HG03460 (cell line): ENCODE measurements around the gene ARFIP1.

Source experiments
- ATAC-seq: cut with Tn5 transposase; IDR thresholded peaks from one replicate; pipeline ENCODE4 v1.9.1; 2021; ENCODE audit not compliant: unreplicated experiment

The ARFIP1 gene

GRCh38 chr4:152784490-152785350 is 5.0 kb downstream of the ARFIP1 start:
- no peak for ATAC-seq

- ATAC-seq, result no peak
Observed at GRCh38 chr4:152785639-152786615, 6.2 kb downstream of the ARFIP1 start.

DNA sequence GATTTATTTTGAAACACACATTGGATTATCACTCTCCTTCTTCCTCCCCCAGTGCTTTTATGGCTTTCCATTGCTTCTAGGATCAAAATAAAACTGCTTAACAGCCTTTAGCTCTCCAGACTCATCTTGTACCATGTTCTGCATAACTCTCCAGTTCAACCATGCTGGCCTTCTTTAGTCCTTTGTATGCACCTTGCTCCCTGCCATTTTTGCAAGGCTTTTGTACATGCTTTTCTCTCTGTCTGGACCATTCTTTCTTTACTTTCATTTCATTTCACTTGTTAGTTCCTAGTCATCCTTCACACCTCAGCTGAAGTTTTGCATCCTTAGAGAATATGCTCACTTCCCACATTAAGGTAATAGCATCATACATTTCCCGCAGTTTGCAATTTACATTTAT is 6.9 kb downstream of the ARFIP1 start:
- no peak for ATAC-seq

GRCh38 chr4:152795891-152796290 is 16.1 kb downstream of the ARFIP1 start:
- no peak for ATAC-seq

DNA sequence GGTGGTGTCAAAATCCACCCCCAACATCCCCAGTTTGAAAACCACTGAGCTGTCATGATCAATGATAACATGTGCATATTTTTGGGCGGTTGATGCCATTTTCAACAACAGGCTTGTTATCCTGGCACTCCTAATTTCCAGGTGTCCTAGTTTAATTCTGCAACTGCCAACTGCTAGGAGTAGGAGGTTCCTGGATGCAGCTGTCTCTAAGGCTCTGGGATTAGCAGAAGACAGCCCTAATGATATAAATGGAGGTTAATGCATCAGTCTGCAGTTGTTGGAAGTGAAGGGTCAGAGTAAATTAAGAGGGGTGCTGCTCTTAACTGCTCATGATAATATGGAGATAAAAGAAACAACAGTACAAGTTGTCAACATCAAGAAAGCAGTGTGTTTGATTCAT is 23.8 kb downstream of the ARFIP1 start:
- ATAC-seq, result no peak

DNA sequence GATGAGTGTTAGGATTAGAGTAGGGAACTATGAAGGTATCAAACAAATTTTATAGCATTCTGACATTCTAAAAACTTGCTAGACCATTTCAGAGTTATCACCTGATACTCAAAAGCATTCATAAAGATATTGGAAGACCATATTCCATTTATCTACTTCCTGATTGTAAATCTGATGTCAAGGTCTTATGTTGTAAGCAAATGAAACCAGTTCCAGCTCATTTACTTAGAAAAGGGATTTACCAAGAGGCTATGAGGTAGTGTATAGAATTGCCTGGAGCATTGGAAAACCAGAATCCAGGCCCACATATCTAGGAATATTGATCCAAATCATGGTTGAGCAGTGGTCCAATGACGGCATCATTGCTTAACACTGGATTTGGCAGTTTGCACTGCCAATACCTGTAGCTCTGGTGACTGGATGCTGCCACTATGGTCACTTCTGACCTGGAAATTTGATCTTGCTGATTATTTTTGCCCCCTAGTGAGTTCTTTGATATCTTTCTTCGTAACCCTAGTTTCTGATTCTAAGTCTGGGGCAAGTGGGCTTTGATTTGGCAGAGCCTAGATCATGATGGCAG is 25.4 kb downstream of the ARFIP1 start:
- ATAC-seq, result no peak

DNA sequence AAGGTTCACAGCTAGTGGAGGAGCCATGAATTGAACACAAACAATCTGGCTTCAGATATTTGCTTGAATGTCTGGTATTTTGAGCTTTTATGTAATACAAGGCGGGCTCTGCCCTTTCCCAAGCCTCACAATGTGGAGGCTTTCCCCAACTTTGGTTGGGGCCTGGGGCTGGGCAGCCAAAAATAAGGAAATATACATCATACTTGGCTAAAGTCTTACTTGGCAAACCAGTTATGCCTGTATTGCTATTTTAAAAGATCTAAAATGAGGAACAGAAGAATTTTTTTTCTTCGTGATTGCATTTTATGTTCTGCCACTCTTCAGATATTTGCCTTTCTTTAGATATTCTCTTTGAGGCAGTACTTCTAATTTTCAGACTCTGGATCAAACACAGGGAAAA is 26.1 kb downstream of the ARFIP1 start:
- ATAC-seq, result no peak

DNA sequence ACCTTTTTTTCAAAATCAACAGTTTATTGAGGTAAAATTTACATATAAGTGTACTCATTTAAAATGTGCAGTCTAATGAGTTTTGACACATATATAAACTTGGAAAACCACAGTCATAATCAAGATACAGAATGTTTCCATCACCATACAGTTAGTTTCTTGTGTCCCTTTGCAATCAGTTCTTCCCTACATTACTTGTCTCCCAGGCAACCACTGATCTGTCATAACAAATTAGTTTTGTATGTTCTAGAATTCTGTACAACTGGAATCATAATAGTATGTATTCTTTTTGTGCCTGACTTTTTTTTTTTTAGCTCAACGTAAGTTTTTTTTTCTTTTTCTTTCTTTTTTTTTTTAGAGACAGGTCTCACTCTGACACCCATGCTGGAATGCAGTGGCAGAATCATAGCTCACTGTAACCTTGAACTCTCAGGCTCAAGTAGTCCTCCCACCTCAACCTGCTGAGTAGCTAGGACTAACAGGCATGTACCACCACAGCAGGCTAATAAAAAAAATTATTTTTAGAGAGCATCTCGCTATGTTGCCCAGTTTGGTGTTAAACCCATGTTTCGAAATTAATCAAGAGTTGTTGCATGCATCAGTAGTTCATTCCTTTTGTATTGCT is 26.9 kb downstream of the ARFIP1 start:
- ATAC-seq, result no peak

- ATAC-seq, result no peak
Observed at GRCh38 chr4:152807294-152807829, 27.6 kb downstream of the ARFIP1 start.

DNA sequence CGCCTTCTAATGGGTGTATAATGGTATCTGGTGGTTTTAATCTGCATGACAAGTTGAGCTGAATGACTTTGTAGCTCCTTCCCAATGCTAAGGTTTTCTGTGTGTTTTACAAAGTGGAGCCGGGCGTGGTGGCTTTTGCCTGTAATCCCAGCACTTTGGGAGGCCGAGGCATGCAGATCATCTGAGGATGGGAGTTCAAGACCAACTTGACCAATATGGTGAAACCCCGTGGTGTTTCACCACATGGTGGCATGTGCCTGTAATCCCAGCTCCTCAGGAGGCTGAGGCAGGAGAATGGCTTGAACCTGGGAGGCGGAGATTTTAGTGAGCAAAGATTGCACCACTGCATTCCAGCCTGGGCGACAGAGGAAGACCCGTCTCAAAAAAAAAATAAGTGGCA is 28.9 kb downstream of the ARFIP1 start:
- no peak for ATAC-seq

DNA sequence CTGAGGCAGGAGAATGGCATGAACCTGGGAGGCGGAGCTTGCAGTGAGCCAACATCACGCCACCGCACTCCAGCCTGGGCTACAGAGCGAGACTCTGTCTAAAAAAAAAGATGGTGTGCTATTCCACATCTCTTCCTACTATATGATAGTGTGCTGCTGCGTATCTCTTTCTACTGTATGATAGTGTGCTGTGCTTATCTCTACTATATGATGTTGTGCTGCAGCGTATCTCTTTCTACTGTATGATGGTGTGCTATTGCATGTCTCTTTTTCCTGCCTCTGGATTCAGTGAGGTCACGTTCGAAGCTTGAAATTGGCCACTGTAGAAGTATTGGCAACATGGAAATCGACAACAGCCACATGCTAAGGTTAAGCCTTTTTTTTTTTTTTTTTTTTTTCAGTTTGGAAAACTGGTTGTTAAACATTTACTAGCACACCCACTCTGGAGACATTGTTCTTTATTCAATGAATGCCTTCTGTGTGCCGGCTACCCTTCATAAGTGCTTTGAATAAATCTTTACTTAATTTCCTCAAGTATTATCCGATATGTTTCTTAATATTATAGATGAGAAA is 31.0 kb downstream of the ARFIP1 start:
- ATAC-seq, result no peak

GRCh38 chr4:152815078-152815477 is 35.3 kb downstream of the ARFIP1 start:
- no peak for ATAC-seq

GRCh38 chr4:152817331-152817730 is 37.6 kb downstream of the ARFIP1 start:
- no peak for ATAC-seq

DNA sequence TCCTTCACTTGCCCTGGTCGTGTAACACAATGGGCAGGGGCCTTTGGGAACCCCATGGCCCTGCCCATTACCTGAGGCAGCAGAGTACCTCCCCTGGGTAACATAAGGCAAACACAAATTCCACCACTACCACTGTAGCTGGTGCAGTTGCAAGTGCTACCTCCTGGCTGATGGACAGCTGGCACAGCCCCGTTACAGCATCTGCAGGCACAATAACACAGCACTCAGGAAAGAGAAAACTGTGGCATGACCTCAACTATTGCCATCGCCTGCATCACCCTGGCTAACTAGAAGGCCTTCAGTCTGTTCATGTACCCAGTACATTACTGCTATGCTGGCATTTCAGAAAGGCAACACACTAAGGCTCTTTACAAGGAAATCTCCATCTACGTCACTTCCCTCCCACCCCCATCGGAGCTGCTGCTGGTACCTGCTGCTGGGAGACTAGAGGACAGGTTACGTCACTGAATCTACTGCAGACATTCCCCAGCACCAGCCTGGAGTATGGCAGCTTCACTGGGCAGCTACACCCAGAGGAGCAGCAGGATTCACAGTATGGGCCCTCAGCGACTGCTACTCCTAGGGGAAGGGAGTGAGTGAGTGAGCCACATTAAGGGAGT is 39.4 kb downstream of the ARFIP1 start:
- no peak for ATAC-seq

- no peak for ATAC-seq
Observed at GRCh38 chr4:152820073-152820472, 40.3 kb downstream of the ARFIP1 start.

- no peak for ATAC-seq
Observed at GRCh38 chr4:152822323-152822722, 42.6 kb downstream of the ARFIP1 start.

DNA sequence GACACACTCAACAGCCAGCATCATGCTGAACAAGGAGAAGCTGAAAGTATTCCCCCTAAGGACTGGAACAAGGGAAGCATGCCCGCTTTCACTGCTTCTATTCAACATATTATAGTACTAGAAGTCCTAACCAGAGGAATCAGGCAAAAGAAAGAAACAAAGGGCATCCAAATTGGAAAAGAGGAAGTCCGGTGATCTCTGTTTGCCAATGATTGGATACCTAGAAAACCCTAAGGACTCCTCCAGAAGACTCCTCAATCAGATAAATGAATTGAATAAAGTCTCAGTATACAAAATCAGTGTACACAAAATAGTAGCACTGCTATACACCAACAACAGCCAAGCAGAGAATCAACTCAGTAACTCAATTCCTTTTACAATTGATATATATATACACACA is 44.8 kb downstream of the ARFIP1 start:
- no peak for ATAC-seq

DNA sequence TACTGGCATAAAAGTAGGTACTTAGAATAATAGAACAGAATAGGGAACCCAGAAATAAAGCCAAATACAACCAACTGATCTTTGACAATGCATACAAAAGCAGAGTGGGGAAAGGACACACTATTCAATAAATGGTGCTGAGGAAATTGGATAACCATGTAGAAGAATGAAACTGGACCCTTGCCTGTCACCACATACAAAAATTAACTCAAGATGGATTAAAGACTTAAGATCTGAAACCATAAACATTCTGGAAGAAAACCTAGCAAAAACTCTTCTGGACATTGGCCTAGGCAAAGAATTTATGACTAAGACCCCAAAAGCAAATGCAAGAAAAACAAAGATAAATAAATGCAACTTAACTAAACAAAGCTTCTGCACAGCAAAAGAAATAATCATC is 45.6 kb downstream of the ARFIP1 start:
- no peak for ATAC-seq

DNA sequence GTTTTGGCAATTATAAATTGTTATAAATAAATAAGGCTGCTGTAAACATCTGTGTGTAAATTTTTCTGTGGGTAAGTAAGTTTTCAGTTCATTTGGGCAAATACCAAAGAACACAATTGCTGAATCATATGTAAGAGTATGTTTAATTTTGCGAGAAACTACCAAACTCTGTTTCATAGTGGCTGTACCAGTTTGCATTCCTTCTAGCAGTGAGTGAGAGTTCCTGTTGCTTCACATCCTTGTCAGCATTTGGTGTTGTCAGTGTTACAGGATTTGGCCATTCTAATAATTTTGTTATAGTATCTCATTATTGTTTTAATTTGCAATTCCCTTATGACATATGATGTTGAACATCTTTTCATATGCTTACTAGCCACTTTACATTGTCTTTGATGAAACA is 48.4 kb downstream of the ARFIP1 start:
- ATAC-seq, result no peak

- ATAC-seq, result no peak
Observed at GRCh38 chr4:152831416-152831815, 51.7 kb downstream of the ARFIP1 start.
